Measurements from ENCODE around the gene BICRA. TPM values are rescaled to one million over a fixed set of nuclear protein-coding genes. Genes with fewer than 3 reads are reported as not detected.
A peak's percentile ranks its signal among the peaks of the same experiment; 100 is the strongest.

Gene BICRA
- total and polyA plus RNA-seq, 2 of the 8 experiments (the other 6 are each of a cell fraction or from before 2014, with no cell fraction given) = 1.5 to 29.2 TPM

DNA sequence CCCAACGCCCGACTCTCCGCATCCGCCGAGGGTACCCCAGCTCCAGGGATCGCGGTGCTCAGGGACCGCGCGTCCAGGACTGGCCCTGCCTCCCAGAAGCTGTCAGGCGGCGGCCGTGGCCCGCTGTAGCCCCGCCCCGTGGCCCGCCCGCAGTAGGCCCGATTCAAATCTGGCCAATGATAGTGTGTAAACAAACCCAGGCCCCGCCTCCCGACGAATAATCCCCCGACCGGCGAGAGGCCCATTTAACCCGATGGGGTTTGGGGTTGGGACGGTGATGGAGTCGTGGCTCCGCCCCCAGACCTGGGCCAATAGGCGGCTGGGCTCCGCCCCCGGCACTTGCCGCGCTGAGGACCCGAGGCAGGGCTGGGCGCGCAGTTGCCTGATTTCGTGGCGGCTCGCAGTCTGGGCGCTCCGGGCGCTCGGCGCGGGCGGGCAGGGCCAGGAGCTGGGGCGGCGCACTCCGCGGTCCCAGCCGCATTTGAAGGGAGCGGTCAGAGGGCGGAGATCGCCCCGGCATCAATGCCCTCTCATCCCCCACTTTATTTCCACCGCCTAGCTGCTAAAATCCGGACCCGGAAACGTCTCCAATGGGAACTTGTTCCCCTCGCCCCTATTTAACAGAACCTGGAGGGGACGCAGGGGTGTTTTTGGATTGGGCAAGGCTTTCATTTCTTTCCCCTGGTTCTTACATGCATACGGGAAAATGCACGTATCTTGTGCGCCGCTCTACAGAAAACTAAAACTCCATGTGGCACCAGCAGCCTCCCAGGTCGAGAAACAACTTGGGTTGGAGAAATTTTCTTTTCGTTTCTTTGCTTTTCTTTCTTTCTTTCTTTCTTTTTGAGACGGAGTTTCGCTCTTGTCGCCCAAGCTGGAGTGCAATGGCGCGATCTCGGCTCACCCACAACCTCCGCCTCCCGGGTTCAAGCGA, 8.4 kb upstream of the BICRA start (continued):
- TF ChIP-seq, protein P1, sequence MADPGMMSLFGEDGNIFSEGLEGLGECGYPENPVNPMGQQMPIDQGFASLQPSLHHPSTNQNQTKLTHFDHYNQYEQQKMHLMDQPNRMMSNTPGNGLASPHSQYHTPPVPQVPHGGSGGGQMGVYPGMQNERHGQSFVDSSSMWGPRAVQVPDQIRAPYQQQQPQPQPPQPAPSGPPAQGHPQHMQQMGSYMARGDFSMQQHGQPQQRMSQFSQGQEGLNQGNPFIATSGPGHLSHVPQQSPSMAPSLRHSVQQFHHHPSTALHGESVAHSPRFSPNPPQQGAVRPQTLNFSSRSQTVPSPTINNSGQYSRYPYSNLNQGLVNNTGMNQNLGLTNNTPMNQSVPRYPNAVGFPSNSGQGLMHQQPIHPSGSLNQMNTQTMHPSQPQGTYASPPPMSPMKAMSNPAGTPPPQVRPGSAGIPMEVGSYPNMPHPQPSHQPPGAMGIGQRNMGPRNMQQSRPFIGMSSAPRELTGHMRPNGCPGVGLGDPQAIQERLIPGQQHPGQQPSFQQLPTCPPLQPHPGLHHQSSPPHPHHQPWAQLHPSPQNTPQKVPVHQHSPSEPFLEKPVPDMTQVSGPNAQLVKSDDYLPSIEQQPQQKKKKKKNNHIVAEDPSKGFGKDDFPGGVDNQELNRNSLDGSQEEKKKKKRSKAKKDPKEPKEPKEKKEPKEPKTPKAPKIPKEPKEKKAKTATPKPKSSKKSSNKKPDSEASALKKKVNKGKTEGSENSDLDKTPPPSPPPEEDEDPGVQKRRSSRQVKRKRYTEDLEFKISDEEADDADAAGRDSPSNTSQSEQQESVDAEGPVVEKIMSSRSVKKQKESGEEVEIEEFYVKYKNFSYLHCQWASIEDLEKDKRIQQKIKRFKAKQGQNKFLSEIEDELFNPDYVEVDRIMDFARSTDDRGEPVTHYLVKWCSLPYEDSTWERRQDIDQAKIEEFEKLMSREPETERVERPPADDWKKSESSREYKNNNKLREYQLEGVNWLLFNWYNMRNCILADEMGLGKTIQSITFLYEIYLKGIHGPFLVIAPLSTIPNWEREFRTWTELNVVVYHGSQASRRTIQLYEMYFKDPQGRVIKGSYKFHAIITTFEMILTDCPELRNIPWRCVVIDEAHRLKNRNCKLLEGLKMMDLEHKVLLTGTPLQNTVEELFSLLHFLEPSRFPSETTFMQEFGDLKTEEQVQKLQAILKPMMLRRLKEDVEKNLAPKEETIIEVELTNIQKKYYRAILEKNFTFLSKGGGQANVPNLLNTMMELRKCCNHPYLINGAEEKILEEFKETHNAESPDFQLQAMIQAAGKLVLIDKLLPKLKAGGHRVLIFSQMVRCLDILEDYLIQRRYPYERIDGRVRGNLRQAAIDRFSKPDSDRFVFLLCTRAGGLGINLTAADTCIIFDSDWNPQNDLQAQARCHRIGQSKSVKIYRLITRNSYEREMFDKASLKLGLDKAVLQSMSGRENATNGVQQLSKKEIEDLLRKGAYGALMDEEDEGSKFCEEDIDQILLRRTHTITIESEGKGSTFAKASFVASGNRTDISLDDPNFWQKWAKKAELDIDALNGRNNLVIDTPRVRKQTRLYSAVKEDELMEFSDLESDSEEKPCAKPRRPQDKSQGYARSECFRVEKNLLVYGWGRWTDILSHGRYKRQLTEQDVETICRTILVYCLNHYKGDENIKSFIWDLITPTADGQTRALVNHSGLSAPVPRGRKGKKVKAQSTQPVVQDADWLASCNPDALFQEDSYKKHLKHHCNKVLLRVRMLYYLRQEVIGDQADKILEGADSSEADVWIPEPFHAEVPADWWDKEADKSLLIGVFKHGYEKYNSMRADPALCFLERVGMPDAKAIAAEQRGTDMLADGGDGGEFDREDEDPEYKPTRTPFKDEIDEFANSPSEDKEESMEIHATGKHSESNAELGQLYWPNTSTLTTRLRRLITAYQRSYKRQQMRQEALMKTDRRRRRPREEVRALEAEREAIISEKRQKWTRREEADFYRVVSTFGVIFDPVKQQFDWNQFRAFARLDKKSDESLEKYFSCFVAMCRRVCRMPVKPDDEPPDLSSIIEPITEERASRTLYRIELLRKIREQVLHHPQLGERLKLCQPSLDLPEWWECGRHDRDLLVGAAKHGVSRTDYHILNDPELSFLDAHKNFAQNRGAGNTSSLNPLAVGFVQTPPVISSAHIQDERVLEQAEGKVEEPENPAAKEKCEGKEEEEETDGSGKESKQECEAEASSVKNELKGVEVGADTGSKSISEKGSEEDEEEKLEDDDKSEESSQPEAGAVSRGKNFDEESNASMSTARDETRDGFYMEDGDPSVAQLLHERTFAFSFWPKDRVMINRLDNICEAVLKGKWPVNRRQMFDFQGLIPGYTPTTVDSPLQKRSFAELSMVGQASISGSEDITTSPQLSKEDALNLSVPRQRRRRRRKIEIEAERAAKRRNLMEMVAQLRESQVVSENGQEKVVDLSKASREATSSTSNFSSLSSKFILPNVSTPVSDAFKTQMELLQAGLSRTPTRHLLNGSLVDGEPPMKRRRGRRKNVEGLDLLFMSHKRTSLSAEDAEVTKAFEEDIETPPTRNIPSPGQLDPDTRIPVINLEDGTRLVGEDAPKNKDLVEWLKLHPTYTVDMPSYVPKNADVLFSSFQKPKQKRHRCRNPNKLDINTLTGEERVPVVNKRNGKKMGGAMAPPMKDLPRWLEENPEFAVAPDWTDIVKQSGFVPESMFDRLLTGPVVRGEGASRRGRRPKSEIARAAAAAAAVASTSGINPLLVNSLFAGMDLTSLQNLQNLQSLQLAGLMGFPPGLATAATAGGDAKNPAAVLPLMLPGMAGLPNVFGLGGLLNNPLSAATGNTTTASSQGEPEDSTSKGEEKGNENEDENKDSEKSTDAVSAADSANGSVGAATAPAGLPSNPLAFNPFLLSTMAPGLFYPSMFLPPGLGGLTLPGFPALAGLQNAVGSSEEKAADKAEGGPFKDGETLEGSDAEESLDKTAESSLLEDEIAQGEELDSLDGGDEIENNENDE (IDR thresholded peaks at IDR 0.05; ENCODE audit: insufficient replicate concordance, low read length) = no peak
- TF ChIP-seq, protein P2, sequence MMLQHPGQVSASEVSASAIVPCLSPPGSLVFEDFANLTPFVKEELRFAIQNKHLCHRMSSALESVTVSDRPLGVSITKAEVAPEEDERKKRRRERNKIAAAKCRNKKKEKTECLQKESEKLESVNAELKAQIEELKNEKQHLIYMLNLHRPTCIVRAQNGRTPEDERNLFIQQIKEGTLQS (IDR thresholded peaks at IDR 0.05; ENCODE audit: insufficient read depth, low read depth, low read length) = no peak
- TF ChIP-seq BRCA1 (IDR thresholded peaks at IDR 0.05; ENCODE audit: low read depth, low read length) (no peak), SUZ12 (IDR thresholded peaks at IDR 0.05; ENCODE audit: low read length) (no peak), CHD1 (IDR thresholded peaks at IDR 0.05; ENCODE audit: low read depth, low read length) (no peak), TAF1 (IDR thresholded peaks at IDR 0.05; ENCODE audit: low read depth, low read length) (peak; percentile 96)
- TF ChIP-seq, protein P3, sequence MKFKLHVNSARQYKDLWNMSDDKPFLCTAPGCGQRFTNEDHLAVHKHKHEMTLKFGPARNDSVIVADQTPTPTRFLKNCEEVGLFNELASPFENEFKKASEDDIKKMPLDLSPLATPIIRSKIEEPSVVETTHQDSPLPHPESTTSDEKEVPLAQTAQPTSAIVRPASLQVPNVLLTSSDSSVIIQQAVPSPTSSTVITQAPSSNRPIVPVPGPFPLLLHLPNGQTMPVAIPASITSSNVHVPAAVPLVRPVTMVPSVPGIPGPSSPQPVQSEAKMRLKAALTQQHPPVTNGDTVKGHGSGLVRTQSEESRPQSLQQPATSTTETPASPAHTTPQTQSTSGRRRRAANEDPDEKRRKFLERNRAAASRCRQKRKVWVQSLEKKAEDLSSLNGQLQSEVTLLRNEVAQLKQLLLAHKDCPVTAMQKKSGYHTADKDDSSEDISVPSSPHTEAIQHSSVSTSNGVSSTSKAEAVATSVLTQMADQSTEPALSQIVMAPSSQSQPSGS (IDR thresholded peaks at IDR 0.05; ENCODE audit: low read length) = no peak

Data from H1 (cell line).